ENCODE results near the gene ADCK2.
"Not testable (repeated sequence)": the region's sequence is repeated elsewhere in the genome, so short reads cannot be mapped to it uniquely, and the experiment has no call there.

ADCK2 gene, protein sequence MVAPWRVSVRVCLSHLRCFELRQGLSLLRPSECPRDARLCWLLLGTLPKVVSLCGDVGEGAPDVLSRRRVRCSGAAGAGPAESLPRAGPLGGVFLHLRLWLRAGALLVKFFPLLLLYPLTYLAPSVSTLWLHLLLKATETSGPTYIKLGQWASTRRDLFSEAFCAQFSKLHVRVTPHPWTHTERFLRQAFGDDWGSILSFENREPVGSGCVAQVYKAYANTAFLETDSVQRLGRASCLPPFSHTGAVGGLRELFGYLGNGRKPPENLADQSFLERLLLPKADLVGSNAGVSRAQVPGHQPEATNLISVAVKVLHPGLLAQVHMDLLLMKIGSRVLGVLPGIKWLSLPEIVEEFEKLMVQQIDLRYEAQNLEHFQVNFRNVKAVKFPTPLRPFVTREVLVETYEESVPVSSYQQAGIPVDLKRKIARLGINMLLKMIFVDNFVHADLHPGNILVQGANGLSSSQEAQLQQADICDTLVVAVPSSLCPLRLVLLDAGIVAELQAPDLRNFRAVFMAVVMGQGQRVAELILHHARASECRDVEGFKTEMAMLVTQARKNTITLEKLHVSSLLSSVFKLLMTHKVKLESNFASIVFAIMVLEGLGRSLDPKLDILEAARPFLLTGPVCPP

DNA sequence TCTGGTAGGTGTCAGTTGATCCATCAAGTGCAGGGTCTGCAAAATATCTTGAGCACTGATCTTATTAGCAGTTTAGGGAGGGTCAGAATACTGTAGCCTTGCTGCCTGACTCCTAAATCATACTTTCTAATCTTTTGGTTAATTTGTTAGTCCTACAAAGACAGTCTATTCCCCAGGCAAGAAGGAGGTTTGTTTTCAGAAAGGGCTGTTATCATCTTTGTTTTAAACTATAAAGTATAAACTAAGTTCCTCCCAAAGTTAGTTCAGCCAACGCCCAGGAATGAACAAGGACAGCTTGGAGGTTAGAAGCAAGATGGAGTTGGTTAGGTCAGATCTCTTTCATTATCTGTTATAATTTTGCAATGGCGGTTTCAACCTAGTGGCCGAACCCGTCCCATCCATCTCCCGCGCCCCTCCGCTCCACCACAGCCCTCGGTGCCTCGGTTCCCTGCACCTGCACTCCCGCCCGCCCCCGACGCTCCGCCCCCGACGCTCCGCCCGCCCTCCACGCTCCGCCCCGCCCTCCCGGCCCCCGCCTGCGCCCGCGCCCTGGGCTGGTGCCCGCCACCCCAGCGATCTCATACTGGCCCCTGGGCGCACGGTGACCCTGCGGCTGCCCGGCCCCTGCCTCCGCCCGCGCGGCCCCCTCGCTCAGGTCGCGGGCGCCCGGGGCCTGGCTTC, at the start of gene ADCK2:
Gene ADCK2, plus strand, starts transcription at position 564 of the 681 bp plus-strand sequence. CDS start 386 bp downstream, outside the sequence.
- DNase-seq (ENCODE audit: low read depth in 4 of 4, low spot score in 1 of 4), result peak; percentile 13 to 61 (median 45)

DNA sequence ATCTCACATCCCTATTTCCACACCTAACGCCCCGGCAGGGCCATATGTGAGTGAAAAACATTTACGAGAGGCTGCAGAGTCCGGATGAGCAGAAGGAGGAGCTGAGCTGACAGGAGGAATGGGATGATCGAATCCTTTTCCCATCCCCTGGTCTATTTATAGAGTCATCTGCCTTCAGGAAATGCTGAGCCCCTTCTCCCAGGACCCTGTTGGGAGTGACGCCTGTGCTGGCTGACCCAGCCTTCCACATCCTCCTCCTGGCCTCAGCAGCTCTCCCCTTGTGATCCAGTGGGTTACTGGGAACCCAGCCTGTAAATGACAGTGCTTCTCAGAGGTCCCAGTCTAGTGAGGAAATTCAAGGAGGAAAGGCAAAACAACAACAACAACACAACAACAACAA, 48.8 kb upstream of the ADCK2 start:
- DNase-seq (ENCODE audit: low read depth in 4 of 4, low spot score in 1 of 4), result no peak

DNA sequence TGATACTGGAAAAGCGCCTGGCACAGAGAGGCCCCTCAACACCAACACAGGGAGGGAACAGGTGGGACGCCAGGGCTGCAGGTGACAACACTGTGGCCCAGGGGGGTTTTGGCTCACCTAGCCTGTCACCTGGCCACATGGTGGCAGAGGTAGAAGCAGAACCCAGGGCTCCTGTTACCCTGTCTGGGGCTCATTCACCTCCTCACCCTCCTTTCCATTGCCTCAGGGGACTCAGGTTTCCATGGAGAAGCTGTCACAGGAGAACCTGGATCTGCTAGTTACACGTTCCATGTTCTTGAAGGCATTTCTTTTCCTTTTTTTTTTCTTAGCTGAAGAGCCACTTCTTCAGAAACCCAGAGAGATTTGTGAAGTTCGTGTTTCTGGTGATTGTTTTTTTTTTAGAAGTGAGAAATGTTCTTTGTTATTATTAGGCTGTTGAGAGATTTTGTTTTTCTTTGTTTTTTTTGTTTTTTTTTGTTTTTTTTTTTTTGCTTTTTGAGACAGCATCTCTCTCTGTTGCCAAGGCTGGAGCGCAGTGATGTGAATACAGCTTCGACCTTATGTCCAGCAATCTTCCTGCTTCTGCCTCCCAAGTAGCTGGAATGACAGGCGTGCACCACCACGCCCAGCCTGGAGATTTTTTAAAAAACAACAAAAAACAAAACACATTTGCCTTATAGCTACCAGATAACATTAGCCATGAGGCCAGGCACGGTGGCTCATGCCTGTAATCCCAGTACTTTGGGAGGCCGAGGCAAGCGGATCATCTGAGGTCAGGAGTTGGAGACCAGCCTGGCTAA, 48.2 kb upstream of the ADCK2 start:
- DNase-seq (ENCODE audit: low read depth in 4 of 4, low spot score in 1 of 4), result no peak

DNA sequence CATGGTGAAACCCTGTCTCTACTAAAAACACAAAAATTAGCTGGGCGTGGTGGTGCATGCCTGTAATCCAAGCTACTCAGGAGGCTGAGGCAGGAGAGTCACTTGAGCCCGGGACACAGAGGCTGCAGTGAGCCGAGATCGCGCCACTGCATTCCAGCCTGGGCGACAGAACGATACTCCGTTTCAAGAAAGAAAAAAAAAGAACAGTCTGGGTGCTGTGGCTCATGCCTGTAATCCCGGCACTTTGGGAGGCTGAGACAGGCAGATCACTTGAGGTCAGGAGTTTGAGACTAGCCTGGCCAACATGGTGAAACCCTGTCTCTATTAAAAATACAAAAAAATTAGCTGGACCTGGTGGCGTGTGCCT, 47.6 kb upstream of the ADCK2 start:
- DNase-seq (ENCODE audit: low read depth in 4 of 4, low spot score in 1 of 4), result not testable (repeated sequence)

DNA sequence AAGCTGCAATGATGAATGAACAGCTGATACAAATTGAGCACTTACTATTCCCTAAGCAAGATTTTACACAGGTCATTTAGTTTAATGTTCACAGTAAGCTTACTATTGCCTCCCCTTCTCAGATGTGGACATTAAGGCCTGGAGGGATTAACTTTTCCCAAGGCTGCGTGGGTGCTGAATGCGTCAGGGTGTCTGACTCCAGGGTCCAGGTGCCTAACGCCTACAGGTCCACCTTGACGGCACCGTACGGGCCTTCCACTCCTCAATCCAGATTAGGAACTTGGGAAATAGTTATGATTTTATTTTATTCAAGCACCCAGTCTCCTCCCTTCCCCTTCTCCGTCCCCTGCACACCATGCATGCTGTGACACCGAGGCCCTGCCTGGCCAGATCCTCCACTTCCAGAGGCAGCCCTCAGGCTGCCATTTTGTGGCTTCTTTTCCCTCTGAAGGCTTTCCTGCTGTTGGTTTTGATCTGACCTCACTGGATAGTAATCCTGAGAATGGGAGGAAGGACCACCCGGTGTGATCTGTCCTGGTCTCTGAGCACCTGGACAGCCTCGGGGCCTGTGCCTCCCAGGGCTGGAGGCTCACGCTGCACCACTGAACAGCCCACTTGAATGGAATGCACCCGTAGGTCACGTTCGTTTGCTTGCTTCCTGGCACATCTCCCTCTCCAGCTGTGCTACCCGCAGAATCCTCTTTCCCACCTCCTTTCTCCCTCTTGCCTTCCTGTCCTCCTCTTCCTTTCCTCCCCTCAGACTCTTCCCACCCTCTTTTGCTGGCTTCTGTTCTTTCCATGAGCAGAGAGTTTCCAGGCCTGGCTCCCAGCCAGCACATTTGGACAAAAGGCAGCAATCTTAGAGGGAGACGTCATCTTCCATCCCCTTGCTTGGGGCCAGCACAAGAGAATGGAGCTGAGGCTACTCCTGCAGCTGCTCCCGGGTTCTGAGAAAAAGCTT, 46.6 kb upstream of the ADCK2 start:
- DNase-seq (ENCODE audit: low read depth in 4 of 4, low spot score in 1 of 4), result no peak

DNA sequence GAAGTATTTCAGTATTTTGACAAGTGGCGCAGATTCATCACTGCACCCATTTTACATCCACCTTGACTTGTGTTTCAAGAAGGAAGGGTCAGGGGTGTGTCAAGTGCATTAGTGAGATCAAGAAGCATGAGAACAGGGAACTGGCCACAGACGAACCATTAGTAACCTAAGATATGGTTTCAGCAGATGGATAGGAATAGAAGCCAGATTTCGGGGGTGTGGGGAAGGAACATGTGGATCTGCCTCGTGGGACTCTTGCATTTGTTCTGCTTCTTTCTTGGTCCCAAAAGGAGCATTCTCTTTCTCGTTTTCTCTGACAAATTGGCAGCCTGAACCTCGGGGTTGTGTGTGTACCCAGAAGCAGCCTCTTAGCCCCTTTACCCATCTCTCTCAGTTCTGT, 41.7 kb upstream of the ADCK2 start:
- no peak for DNase-seq (ENCODE audit: low read depth in 4 of 4, low spot score in 1 of 4)

DNA sequence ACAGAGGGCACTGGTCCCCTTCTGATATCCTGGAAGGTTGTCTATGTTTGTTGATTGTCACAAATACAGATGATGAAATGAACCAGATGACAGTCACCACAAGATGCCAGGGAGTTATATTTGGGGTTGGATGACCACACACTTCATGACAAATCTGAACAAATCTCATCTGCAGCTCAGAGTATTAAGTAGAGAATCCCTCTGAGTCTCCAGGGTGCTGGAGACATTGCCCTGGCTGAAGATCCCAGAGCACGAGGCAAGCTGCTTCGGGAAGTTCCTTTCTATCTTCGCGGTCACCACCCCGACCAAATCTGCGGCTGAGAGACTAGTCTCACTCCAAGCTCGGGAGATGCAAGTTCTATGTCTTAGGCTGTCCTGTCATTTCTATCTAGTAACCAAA, 41.1 kb upstream of the ADCK2 start:
- no peak for DNase-seq (ENCODE audit: low read depth in 4 of 4, low spot score in 1 of 4)

DNA sequence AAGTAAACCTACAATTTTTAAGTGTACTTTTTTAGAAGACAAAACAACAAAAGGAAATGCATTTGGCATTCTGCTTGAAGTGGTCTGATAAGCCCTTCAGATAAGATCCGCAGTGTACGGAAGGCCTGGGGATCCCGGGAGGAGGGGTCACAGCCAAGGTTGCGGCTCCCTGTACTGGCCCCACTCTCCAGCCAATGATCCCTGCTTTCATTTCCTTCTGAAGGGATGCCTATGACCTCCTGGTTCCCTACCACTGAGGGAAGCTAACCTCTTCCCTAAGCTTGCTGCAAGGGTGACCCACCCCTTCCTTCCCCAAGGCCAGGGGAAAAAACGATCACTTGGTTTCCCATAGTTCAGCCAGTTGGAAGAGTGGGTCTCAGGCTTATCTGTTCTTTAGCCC, 37.4 kb upstream of the ADCK2 start:
- DNase-seq (ENCODE audit: low read depth in 4 of 4, low spot score in 1 of 4), result no peak

DNA sequence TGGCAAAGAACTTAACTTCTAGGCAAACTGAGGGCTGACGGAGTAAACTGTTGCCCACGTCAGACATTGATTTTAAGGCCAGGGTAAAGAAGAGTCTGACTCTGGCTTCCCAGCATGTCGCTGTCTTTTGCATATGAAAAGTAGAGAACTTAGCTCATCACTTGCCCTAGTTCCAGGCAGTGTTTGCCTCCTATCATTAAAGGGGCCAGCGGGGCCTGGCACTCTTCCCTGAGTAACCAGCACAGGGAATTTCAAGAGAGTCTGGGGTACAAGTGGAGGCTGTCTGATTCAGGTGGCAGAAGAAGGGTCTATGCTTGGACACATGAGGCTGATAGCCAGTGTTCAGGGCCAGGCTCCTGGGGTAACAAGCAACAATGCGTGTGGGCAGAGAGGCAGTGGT, 36.9 kb upstream of the ADCK2 start:
- DNase-seq (ENCODE audit: low read depth in 4 of 4, low spot score in 1 of 4), result no peak

DNA sequence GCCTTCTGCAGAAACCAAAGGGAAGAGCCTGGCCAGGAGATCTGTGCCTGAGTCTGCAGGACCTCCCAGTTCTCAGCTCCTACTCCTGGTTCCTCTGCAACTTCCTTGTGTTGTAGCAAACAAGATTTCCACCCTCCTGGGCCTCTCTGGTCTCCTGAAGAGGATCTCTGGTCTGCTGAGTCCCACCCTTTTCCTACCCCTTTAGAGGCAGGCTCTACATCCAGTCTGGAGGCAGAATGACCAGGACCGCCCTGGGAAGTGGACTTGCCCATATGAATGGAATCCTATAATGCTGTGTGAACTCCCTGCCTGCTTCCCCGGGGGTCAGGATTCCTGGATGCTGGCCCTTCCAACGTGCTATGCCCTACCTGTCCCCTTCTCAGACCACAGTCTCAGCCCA, 35.3 kb upstream of the ADCK2 start:
- DNase-seq (ENCODE audit: low read depth in 4 of 4, low spot score in 1 of 4), result no peak

DNA sequence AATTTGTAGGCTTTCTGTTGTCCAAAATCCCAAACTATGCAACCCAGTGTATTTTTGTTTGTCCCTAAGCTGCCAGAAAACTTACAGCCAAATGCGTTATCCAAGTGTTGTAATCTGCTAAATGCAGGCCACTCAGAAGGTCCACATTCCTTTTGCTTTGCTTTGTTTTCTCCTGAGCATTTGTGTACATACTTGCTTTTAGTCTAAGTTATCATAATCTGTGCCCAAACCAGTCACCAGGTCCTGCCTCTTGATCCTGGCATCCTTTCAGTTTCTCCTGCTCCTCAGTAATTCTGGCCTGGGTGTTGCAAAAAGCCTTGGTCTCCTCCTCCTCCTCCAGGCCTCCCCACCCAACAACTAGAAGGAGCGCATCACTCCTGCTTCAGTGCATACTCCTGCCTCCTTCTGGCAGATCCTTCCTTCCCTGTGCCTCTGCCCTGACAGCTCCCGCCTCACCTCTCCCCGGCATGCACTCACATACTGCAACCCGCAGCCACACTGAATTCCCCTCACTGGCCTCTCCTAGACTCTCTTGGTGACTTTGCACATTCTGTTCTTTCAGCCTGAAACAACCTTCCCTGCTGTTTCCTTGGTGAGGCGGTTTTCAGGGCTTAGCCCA, 34.5 kb upstream of the ADCK2 start:
- no peak for DNase-seq (ENCODE audit: low read depth in 4 of 4, low spot score in 1 of 4)

DNA sequence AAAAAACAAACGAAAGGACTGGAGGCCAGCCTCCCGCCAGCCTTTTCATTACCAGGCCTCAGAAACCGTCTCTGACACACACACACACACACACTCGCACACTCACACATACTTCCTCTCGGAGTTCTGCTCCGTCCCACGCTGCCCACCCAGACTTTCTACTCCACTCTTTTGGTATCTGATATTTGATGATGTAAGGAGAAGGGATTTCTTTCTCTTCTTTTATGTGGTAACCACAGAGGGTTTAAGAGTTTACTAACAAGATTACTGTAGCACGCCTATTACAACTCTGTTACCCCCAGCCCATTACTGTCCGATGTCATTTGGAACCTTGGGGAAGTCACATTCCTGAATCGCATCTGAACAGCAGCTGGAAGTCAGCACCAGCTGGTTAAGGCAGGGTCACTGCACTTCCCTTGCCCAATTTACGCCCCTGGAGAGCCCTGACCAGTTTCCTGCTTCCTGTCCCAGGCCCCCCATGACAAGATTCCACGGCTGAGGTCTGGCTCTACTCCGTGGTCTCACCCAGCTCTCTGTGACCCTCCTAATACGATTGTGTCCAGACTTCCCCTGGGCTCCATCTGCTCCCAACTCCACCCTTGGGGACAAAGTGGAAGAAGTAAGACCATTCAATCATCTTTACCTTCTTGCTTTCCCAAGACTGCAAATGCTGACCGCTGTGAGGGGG, 33.2 kb upstream of the ADCK2 start:
- DNase-seq (ENCODE audit: low read depth in 4 of 4, low spot score in 1 of 4), result peak in 1 of 4 experiments; percentile 5

DNA sequence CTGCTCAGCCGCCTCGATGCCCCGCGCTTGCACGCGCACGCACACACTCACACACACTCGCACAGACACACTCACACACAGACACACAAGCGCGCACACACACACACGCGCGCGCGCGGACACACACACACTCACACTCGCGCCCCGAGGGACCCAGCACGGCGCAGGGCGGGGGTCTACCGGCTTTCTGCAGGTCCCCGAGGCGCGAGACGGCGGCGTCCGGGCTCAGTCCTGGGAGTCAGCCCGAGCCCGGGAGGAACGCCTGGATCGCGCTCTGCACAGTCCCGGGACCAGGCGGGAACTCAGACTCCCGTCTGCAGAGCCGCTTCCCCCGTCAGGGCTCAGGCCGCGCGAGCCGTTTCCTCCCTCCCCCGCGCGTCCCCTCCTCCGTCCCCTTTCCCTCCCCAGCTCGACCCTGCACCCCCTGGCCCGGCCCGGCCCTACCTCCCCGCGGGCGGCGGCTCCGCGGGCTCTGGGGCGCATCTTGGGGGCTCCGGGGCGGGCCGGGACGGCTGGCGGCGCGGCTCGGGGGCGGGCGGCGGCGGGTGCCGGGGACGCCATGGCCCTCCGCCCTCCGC, 32.6 kb upstream of the ADCK2 start:
- DNase-seq (ENCODE audit: low read depth in 4 of 4, low spot score in 1 of 4), result no peak

DNA sequence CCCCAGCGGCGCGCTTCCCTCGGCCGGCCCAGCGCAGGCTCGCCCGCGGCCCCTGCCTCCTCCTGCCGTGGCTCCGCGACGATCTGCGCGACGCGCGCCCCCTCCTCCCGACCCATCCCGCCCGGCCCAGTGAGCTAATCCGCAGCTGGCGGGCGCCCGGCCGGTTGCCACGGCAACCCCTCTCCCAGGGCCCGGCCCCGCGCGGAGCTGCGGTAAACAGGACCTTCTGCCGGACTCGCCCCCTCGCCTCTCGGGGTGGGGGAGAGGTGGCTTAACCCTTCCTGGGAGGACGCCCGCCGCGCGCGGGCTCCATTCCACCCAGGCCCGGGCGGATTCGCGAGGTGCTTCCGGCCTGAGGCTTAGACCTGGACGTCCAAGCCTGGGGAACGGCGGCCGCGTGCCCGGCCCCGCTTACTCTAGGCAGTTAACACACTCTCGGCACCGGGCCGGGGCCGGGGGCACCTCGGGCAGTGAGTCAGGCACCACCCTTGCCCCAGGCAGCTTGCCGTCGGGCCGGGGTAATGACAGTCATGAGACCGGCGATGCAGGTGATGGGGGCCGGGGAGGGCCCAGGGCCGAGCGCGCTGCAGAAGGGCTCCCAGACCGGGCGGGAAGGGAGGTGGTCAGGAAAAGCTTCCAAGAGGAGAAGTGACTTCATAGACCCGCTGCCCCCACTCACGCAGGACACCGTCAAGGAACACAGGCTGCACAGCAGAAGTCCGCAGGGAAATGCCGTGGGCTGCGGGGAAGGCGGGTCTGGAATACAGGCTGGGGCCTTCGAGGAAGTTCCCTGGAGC, 31.8 kb upstream of the ADCK2 start, which contains the start of gene DENND2A:
Gene DENND2A, minus strand, starts transcription at position 87 of the 797 bp plus-strand sequence. CDS start 38,416 bp downstream, outside the sequence.
- DNase-seq (ENCODE audit: low read depth in 4 of 4, low spot score in 1 of 4), result no peak

DNA sequence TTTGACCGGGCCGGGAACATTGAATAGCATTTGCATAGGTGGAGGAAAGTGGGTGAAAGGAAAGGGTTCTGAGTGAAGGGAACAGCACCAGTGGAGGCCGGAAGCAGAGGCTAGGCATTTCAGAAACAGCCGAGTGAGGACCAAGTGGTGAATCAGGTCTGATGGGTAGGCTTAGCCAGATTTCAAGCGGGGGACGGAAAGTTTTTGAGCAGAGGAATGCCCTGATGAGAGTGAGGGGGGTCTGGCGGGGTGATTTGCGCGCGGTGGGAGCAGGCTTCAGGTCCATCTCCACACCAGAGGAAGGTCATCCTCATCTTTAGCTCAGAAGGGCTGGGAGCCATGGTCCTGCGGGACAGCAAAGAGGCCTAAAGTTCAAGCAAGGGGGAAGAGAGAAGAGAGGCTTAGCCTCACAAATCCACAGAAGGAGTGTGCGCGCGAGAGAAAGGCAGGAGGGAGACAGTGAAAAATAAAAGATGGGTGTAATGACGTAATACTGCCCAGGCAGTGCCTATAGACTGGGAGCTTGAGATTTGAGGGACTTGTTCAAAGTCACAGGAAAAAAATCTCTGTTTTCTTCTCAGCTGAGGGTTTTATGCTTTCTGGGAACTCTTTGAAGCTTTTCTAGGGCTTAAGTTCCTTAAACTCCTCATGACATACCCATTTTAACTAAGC, 31.1 kb upstream of the ADCK2 start:
- DNase-seq (ENCODE audit: low read depth in 4 of 4, low spot score in 1 of 4), result no peak

DNA sequence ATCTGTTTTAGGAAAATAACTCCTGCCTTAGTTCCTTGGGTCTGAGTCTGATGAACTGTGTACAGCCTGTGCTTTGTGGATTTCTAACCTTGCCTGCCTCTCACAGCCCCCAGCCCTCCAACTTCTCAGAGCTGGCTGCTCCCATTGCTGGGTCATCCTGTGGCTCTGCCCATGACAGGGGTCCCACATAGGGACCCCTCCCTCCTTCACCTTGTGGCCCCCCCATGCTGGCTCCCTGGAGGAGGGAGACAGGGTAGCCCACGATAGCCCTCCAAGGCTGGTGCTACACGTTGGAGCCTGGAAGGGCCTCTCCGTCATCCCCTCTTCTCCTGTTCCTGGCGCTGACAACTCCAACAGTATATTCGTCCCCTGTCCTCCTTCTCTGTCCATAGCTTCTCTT, 29.3 kb upstream of the ADCK2 start:
- no peak for DNase-seq (ENCODE audit: low read depth in 4 of 4, low spot score in 1 of 4)

DNA sequence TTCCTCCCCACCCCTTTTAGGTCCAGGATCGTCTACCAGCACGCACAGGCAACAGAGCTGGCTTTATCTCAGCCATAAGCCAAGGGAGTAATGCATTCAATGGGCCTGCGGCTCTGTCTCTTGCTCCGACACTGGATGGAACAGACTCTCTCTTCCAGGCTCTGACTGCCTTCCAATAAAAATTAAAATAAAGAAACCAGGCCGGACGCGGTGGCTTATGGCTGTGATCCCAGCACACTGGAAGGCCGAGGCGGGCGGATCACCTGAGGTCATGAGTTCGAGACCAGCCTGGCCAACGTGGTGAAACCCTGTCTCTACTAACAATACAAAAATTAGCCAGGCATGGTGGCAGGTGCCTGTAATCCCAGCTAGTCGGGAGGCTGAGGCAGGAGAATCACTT, 28.0 kb upstream of the ADCK2 start:
- DNase-seq (ENCODE audit: low read depth in 4 of 4, low spot score in 1 of 4), result not testable (repeated sequence)
